ENCODE data around the gene EXOC6B. TPM values are rescaled to one million over a fixed set of nuclear protein-coding genes. Genes with fewer than 3 reads are reported as not detected.

Gene EXOC6B
- total RNA-seq, 1 donor from 2014 or later = 32.4 TPM

DNA sequence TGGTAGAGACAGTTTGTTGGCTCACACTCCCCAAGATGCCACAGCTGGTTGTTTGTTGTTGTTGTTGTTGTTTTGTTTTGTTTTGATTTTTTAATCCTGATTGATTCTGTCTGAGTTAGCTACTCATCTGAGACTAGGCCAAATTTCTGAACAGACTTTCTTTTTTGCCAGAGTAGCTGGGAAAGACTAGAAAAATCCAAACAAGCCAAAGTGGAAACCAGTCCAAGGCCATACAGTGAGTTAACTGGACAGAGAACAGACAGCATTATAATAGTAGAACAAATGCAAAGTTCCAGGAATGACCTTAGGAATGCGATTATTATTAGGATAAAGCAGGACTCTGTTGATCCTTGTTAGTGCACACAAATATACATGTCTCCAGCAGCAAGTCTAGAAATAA is 634.4 kb downstream of the EXOC6B start:
- no peak overlapping the region for H3K27ac ChIP-seq
- no peak overlapping the region for H3K4me3 ChIP-seq
- TF ChIP-seq, protein P1, sequence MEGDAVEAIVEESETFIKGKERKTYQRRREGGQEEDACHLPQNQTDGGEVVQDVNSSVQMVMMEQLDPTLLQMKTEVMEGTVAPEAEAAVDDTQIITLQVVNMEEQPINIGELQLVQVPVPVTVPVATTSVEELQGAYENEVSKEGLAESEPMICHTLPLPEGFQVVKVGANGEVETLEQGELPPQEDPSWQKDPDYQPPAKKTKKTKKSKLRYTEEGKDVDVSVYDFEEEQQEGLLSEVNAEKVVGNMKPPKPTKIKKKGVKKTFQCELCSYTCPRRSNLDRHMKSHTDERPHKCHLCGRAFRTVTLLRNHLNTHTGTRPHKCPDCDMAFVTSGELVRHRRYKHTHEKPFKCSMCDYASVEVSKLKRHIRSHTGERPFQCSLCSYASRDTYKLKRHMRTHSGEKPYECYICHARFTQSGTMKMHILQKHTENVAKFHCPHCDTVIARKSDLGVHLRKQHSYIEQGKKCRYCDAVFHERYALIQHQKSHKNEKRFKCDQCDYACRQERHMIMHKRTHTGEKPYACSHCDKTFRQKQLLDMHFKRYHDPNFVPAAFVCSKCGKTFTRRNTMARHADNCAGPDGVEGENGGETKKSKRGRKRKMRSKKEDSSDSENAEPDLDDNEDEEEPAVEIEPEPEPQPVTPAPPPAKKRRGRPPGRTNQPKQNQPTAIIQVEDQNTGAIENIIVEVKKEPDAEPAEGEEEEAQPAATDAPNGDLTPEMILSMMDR (IDR thresholded peaks at IDR 0.05) = no peak
- no peaks in the 10 kb centered on the region for H3K27me3 ChIP-seq
- no peaks in the 10 kb centered on the region for H3K36me3 ChIP-seq
- no peak for DNase-seq (ENCODE audit: low spot score in 2 of 2)
- intact Hi-C loops (cut with DNase I) = no loop called here
- no peaks in the 10 kb centered on the region for H3K4me1 ChIP-seq
- no peaks in the 10 kb centered on the region for H3K9me3 ChIP-seq

DNA sequence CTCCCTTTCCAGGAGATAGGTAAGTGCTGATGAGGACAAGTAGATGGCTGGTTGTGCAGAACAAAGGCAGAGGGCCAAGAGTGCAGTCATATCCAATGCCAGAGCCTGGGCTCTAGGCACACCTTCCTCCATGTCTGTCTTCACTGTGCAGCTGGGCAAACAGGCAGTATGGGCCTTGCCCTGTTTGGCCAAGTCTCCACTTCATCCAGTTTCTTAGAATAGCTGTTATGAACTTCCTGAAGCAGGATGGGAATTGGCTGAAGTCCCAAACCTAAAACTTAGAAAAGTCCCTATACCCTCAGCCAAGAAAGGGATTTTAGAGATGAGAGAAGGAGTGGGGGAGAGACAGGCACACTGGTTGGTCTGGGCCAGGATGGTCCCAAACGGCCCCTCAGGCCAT is 640.6 kb downstream of the EXOC6B start:
- no peaks in the 10 kb centered on the region for H3K27me3 ChIP-seq
- peaks cover 0 to 4% of the 10 kb centered on the region in 2 donors for H3K4me1 ChIP-seq
- H3K9me3 ChIP-seq = no peaks in the 10 kb centered on the region
- intact Hi-C loops (cut with DNase I) = no loop called here
- no peak overlapping the region for H3K27ac ChIP-seq
- no peaks in the 10 kb centered on the region for H3K36me3 ChIP-seq
- no peak for DNase-seq (ENCODE audit: low spot score in 2 of 2)
- H3K4me3 ChIP-seq = no peak overlapping the region
- TF ChIP-seq, protein P1 (IDR thresholded peaks at IDR 0.05) = no peak

DNA sequence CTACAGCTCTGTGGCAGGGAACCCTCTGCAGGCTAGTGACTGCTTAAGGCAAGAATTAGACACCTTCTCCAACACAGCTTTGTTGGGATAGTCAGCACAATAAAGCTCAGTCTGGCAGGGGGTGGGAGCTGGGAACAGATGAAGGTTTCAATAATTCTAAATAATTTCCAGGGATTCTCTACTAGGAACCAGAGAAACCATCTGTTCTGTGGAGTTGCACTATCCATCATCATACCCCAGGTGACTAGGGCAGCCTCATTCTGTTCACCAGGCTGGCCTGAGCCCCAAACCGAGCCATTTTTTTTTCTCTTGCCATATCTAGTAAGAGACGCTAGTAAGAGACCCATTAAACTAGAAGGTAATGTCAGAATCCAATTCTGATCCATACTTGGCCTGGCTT is 642.4 kb downstream of the EXOC6B start:
- H3K4me3 ChIP-seq = no peak overlapping the region
- TF ChIP-seq, protein P1 (IDR thresholded peaks at IDR 0.05) = no peak
- DNase-seq (ENCODE audit: low spot score in 2 of 2) = no peak
- H3K27ac ChIP-seq = no peak overlapping the region
- no peaks in the 10 kb centered on the region for H3K9me3 ChIP-seq
- peaks cover 0 to 4% of the 10 kb centered on the region in 2 donors for H3K4me1 ChIP-seq
- H3K36me3 ChIP-seq = peaks cover 3 to 10% of the 10 kb centered on the region in 2 donors
- intact Hi-C loops (cut with DNase I) = no loop called here
- H3K27me3 ChIP-seq = no peaks in the 10 kb centered on the region

DNA sequence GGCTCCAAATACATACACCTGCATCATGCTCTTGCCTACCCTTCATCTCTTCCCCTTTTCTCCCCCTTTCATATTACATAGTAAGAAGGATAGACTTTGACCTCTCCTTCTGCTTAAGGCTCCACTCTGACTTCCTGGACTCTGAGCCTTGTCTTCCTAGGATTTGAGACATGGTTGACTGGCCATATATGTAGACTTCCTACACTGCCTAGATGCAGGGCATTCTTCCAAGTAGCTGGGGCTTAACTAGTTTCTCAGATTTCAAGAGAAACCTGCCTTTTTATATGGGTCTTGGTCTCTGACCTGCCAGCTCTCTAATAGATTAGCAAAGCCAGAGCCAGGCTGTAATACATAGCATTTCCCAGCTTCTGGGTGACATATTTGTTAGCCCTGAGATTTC is 642.8 kb downstream of the EXOC6B start:
- peaks cover 0 to 4% of the 10 kb centered on the region in 2 donors for H3K4me1 ChIP-seq
- intact Hi-C loops (cut with DNase I) = no loop called here
- TF ChIP-seq, protein P1 (IDR thresholded peaks at IDR 0.05) = no peak
- no peak for DNase-seq (ENCODE audit: low spot score in 2 of 2)
- H3K4me3 ChIP-seq = no peak overlapping the region
- H3K27me3 ChIP-seq = no peaks in the 10 kb centered on the region
- no peaks in the 10 kb centered on the region for H3K9me3 ChIP-seq
- H3K27ac ChIP-seq = no peak overlapping the region
- peaks cover 3 to 14% of the 10 kb centered on the region in 2 donors for H3K36me3 ChIP-seq

DNA sequence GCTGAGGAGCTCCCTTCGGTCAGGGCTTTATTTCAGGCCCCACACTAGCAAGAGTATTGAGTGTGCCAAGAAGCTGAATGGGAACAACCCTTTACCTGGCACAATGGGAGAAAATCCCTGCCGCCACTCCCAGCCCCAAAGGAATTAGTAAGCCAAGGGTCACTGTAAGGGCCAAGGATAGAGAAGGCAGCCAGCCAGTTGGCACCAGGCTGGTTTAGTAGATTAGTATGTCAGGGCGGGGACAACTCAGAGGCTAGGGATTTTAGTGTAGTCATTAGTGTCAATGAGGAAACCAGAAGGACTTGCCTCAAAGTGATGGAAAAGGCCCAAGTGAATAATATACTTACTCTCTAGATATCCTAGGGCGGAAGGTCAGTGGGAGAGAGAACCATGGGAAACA is 643.3 kb downstream of the EXOC6B start:
- Histone ChIP-seq H3K4me3 (no peak overlapping the region), H3K27ac (no peak overlapping the region), H3K27me3 (no peaks in the 10 kb centered on the region), H3K9me3 (no peaks in the 10 kb centered on the region), H3K4me1 (peaks cover 0 to 4% of the 10 kb centered on the region in 2 donors), H3K36me3 (peaks cover 3 to 19% of the 10 kb centered on the region in 2 donors)
- DNase-seq (ENCODE audit: low spot score in 2 of 2) = no peak
- intact Hi-C loops (cut with DNase I) = no loop called here
- TF ChIP-seq, protein P1 (IDR thresholded peaks at IDR 0.05) = no peak

DNA sequence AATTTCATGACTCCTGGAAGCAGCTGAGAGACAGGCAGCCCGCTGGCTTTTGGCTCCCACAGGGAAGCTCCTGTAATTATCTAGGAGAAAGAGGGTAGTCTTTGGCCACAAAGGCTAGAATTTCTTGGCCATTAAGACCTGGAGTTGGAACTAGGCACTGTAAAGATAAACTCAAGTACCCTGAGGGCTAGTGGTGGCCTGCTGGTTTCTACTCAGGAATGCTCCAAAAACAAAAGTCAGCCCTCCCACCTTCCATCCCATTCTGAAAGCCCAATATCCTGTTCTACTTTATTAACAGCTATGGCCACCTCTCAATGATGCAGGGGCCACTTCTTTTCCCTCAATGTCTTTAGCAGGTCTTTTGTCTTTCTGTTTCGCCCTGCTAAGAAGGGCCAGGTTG is 644.2 kb downstream of the EXOC6B start:
- intact Hi-C loops (cut with DNase I) = no loop called here
- Histone ChIP-seq H3K27ac (no peak overlapping the region), H3K9me3 (no peaks in the 10 kb centered on the region), H3K36me3 (peaks cover 3 to 27% of the 10 kb centered on the region in 2 donors), H3K27me3 (no peaks in the 10 kb centered on the region), H3K4me3 (no peak overlapping the region), H3K4me1 (peaks cover 0 to 4% of the 10 kb centered on the region in 2 donors)
- TF ChIP-seq, protein P1 (IDR thresholded peaks at IDR 0.05) = no peak
- DNase-seq (ENCODE audit: low spot score in 2 of 2) = no peak
